MM.1S (cell line): ENCODE measurements around the gene CYTH1.

Experiments
- DNase-seq: peaks from one replicate; pipeline ENCODE4 v3.0.0-alpha.2; 2015
- H2AFZ ChIP-seq: fragments of 300-600 bp; sonication (generic); 2 replicates; pipeline ENCODE4 v1.6.0; 2016; ENCODE audit warnings: antibody characterized with exemption, low read length
- H3F3A ChIP-seq: fragments of 300-600 bp; sonication (generic); 2 replicates; pipeline ENCODE4 v1.6.1; 2016; ENCODE audit warnings: mild to moderate bottlenecking, antibody characterized with exemption, low read length, moderate library complexity, mixed read lengths; ENCODE audit not compliant: insufficient read depth
- H3K27ac ChIP-seq: fragments of 300-600 bp; sonication (generic); 2 replicates; pipeline ENCODE4 v1.5.1; 2016; ENCODE audit warnings: mild to moderate bottlenecking, low read length
- H3K27me3 ChIP-seq: fragments of 300-600 bp; sonication (generic); replicated peaks from 2 replicates; pipeline ENCODE4 v1.6.0; 2016; ENCODE audit warnings: low read length; ENCODE audit not compliant: insufficient read depth
- H3K36me3 ChIP-seq: fragments of 300-600 bp; sonication (generic); replicated peaks from 2 replicates; pipeline ENCODE4 v1.6.1; 2016; ENCODE audit warnings: mild to moderate bottlenecking, low read length, mixed read lengths; ENCODE audit not compliant: insufficient read depth
- H3K4me1 ChIP-seq: fragments of 300-600 bp; sonication (generic); 2 replicates; pipeline ENCODE4 v1.6.1; 2016; ENCODE audit warnings: low read length, mixed read lengths
- H3K4me2 ChIP-seq: fragments of 300-600 bp; sonication (generic); 2 replicates; pipeline ENCODE4 v1.6.0; 2016; ENCODE audit warnings: low read depth, low read length
- H3K4me3 ChIP-seq: fragments of 300-600 bp; sonication (generic); 2 replicates; pipeline ENCODE4 v1.5.1; 2016; ENCODE audit warnings: low read length, mixed read lengths
- H3K79me2 ChIP-seq: fragments of 300-600 bp; sonication (generic); 2 replicates; pipeline ENCODE4 v1.6.1; 2016; ENCODE audit warnings: mixed run types, low read length, mixed read lengths
- H3K9ac ChIP-seq: fragments of 300-600 bp; sonication (generic); 2 replicates; pipeline ENCODE4 v1.6.1; 2016; ENCODE audit warnings: low read length, mixed read lengths
- H3K9me2 ChIP-seq: fragments of 300-600 bp; sonication (generic); replicated peaks from 2 replicates; pipeline ENCODE4 v1.6.1; 2016; ENCODE audit warnings: mild to moderate bottlenecking, low read length, mixed read lengths; ENCODE audit not compliant: insufficient read depth
- H3K9me3 ChIP-seq: fragments of 300-600 bp; sonication (generic); replicated peaks from 2 replicates; pipeline ENCODE4 v1.6.1; 2016; ENCODE audit warnings: mild to moderate bottlenecking, low read length, mixed read lengths; ENCODE audit not compliant: insufficient read depth
- H4K20me1 ChIP-seq: fragments of 300-600 bp; sonication (generic); 2 replicates; pipeline ENCODE4 v1.6.1; 2016; ENCODE audit warnings: mild to moderate bottlenecking, low read length, moderate library complexity, mixed read lengths; ENCODE audit not compliant: insufficient read depth
- EZH2 ChIP-seq: fragments of 300-600 bp; sonication (generic); optimal IDR thresholded peaks from 2 replicates; pipeline ENCODE3; 2017; ENCODE audit warnings: low read depth, mild to moderate bottlenecking, antibody characterized with exemption, low read length, mixed read lengths
- EZH2phosphoT487 ChIP-seq: fragments of 300-600 bp; sonication (generic); IDR thresholded peaks from 2 replicates; pipeline ENCODE4 v1.6.1; 2018; ENCODE audit warnings: antibody characterized with exemption, low read length
- TF ChIP-seq, protein P1 (sequence below): fragments of 300-600 bp; sonication (generic); IDR thresholded peaks from 2 replicates; pipeline ENCODE4 v1.5.1; 2016; ENCODE audit warnings: antibody characterized with exemption, low read length, mixed read lengths

The CYTH1 gene

DNA sequence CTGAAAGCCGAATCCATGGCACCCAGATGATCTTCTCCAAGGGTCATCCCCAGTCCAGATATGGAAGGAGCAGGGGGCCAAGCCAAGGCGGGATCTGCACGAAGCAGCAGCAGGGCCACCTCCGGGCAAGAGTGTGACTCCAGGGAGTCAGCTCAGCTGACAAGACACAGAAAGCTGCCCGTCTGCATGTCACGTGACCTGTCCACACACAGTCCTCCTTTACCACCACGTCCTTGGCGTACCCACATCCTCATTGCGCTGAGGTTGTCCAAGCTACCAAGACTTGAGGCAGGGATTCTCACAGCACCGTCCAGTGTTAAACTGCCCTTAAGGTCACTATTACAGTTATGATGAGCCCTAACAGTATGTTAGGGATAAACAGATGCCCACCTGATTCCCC is 11.3 kb upstream of the CYTH1 start:
- DNase-seq = no peak
- peaks cover 3% of the 10 kb centered on the region; the same call in 1 of the 2 replicates for H3K79me2 ChIP-seq
- H3K9me3 ChIP-seq = no peaks in the 10 kb centered on the region
- no peak overlapping the region for H2AFZ ChIP-seq
- no peaks in the 10 kb centered on the region for H4K20me1 ChIP-seq
- no peak overlapping the region for H3K4me2 ChIP-seq
- no peak overlapping the region for H3K27ac ChIP-seq
- TF ChIP-seq, protein P1, sequence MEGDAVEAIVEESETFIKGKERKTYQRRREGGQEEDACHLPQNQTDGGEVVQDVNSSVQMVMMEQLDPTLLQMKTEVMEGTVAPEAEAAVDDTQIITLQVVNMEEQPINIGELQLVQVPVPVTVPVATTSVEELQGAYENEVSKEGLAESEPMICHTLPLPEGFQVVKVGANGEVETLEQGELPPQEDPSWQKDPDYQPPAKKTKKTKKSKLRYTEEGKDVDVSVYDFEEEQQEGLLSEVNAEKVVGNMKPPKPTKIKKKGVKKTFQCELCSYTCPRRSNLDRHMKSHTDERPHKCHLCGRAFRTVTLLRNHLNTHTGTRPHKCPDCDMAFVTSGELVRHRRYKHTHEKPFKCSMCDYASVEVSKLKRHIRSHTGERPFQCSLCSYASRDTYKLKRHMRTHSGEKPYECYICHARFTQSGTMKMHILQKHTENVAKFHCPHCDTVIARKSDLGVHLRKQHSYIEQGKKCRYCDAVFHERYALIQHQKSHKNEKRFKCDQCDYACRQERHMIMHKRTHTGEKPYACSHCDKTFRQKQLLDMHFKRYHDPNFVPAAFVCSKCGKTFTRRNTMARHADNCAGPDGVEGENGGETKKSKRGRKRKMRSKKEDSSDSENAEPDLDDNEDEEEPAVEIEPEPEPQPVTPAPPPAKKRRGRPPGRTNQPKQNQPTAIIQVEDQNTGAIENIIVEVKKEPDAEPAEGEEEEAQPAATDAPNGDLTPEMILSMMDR = no peak
- no peak for TF ChIP-seq EZH2
- no peak for TF ChIP-seq EZH2phosphoT487
- no peaks in the 10 kb centered on the region for H3K27me3 ChIP-seq
- H3F3A ChIP-seq = peaks cover 4% of the 10 kb centered on the region; the same call in 1 of the 2 replicates
- H3K4me1 ChIP-seq = no peaks in the 10 kb centered on the region
- peaks cover 8% of the 10 kb centered on the region for H3K36me3 ChIP-seq
- no peaks in the 10 kb centered on the region for H3K9me2 ChIP-seq
- H3K4me3 ChIP-seq = no peak overlapping the region
- no peak overlapping the region for H3K9ac ChIP-seq

DNA sequence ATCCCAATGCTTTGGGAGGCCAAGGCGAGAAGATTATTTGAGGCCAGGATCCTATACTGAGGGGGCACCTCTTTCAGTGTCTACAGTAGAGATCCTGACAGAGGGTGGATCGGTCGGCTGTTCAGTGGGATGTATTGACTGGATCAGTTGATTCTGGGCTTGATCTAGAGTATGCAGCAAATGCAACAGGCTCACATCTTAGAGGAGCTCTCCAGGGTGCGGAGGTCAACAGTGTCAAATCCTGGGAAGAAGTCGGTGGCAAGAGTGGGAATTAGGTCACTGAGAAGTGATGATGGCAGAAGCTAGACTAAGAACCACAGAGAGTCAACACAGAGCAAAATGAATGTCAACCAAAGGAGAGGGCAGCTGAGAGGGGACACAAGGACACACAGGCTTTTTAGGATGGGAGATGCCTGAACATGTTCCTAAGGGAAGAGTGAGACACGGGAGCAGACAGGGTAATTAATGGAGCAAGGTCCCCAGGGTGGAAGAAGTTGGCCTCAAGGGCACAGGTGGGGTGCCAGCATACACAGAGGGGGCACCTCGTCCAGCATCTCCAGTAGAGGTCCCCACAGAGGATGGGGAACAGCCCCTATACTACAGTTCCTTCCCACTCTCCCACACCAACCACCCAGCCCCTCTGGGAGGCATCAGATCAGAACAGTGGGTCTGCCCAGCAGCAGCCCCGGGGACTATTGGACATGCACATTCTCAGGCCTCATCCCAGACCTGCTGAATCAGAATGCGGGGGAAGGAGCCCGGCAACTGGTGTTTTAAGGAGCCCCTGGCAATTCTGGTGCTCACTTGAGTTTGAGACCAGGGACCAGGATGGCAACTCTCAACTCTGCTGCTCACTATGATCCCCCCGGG is 10.0 kb upstream of the CYTH1 start:
- Histone ChIP-seq H3K4me2 (no peak overlapping the region), H3K9ac (no peak overlapping the region), H3K9me3 (no peaks in the 10 kb centered on the region), H3K9me2 (no peaks in the 10 kb centered on the region), H3F3A (peaks cover 4% of the 10 kb centered on the region; the same call in 1 of the 2 replicates), H3K4me1 (no peaks in the 10 kb centered on the region), H3K4me3 (no peak overlapping the region), H3K27me3 (no peaks in the 10 kb centered on the region), H2AFZ (no peak overlapping the region), H4K20me1 (no peaks in the 10 kb centered on the region), H3K27ac (no peak overlapping the region), H3K36me3 (no peaks in the 10 kb centered on the region; the same call in 1 of the 2 replicates), H3K79me2 (no peaks in the 10 kb centered on the region)
- TF ChIP-seq EZH2 = no peak
- TF ChIP-seq, protein P1 = no peak
- TF ChIP-seq EZH2phosphoT487 = no peak
- no peak for DNase-seq

DNA sequence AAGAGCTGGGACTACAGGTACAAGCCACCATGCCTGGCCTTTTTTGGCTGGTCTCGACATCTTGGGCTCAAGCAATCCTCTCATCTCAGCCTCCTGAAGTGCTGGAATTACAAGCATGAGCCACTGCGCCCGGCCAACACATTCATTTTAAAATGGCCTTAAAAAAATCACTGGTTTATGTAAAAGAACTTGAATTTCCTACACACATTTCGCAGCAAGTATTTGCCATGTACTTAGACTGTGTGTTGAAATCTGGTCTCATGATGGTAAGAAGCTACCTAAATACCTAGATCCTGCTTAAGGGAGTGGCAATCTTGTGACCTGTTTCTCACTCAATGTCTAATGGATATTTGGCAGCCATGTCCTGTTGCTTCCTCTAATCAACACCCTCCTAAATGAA is 8.5 kb upstream of the CYTH1 start:
- Histone ChIP-seq H3K9me2 (no peaks in the 10 kb centered on the region), H3K9me3 (no peaks in the 10 kb centered on the region), H4K20me1 (no peaks in the 10 kb centered on the region), H3K4me3 (no peak overlapping the region), H3K36me3 (no peaks in the 10 kb centered on the region), H3K9ac (no peak overlapping the region), H3K27me3 (no peaks in the 10 kb centered on the region), H3K27ac (no peak overlapping the region), H3F3A (peaks cover 4% of the 10 kb centered on the region; the same call in 1 of the 2 replicates), H3K4me2 (no peak overlapping the region), H3K79me2 (no peaks in the 10 kb centered on the region), H2AFZ (no peak overlapping the region), H3K4me1 (no peaks in the 10 kb centered on the region)
- DNase-seq = no peak
- TF ChIP-seq EZH2 (no peak), EZH2phosphoT487 (no peak)
- TF ChIP-seq, protein P1 = no peak
